Caco-2 (cell line): Measurements from ENCODE around the gene HSD17B8. TPM values are rescaled to one million over a fixed set of nuclear protein-coding genes. Genes with fewer than 3 reads are reported as not detected.

Source experiments
- Bru-seq: library from RNA; stranded (reverse); fragments of 400-500 nt; gene quantifications from one replicate; lab custom pipeline; 2021; lab: Mats Ljungman, UMichigan
- BruChase-seq, 2 experiments: library from RNA; stranded (reverse); fragments of 400-500 nt; gene quantifications; one replicate each; lab custom pipeline; 2021; lab: Mats Ljungman, UMichigan
- BruUV-seq: library from RNA; stranded (reverse); fragments of 400-500 nt; replicated peaks from 2 replicates; lab custom pipeline; 2021; lab: Mats Ljungman, UMichigan
- CTCF ChIA-PET: fragments of 300-600 bp; sonication (Branson Sonifier 250); formaldehyde crosslinking; loops from one replicate; lab custom pipeline; 2022; ENCODE audit warnings: antibody characterized with exemption; lab: Charles Lee
- POLR2A ChIA-PET: fragments of 300-600 bp; sonication (Branson Sonifier 250); formaldehyde crosslinking; loops from one replicate; lab custom pipeline; 2022; ENCODE audit warnings: antibody characterized with exemption; lab: Charles Lee
- DNase-seq, 2 experiments: peaks; one replicate each; pipeline versions ENCODE4 v3.0.0 to v3.0.0-alpha.2; 2020 to 2022
- H3K27me3 ChIP-seq: replicated peaks from 2 replicates; pipeline ENCODE4 v1.6.0; 2011; ENCODE audit warnings: low read length; ENCODE audit not compliant: control insufficient read depth, insufficient read depth
- H3K36me3 ChIP-seq: 2 replicates; pipeline ENCODE4 v1.5.1; 2011; ENCODE audit warnings: low read length; ENCODE audit not compliant: control insufficient read depth, insufficient read depth
- H3K4me1 ChIP-seq: fragments of 250-450 bp; sonication (Bioruptor Pico); 2 replicates; pipeline ENCODE4 v1.5.1; 2020; ENCODE audit warnings: mild to moderate bottlenecking
- H3K4me3 ChIP-seq: 2 replicates; pipeline ENCODE4 v1.5.1; 2011; ENCODE audit warnings: low read depth, mild to moderate bottlenecking, control low read depth, low read length
- H3K9me3 ChIP-seq: fragments of 250-450 bp; sonication (Bioruptor Pico); 2 replicates; pipeline ENCODE4 v1.5.1; 2020; ENCODE audit warnings: mild to moderate bottlenecking, moderate library complexity
- H3K27ac Mint-ChIP-seq: one replicate; pipeline ENCODE4 v1.8.0; 2022; ENCODE audit warnings: mixed read lengths; ENCODE audit not compliant: unreplicated experiment
- H3K27me3 Mint-ChIP-seq: one replicate; pipeline ENCODE4 v1.8.0; 2022; ENCODE audit warnings: mixed read lengths; ENCODE audit not compliant: insufficient read depth, unreplicated experiment
- H3K36me3 Mint-ChIP-seq: one replicate; pipeline ENCODE4 v1.8.0; 2022; ENCODE audit warnings: mild to moderate bottlenecking, mixed read lengths; ENCODE audit not compliant: insufficient read depth, unreplicated experiment
- H3K4me1 Mint-ChIP-seq: one replicate; pipeline ENCODE4 v1.8.0; 2022; ENCODE audit warnings: low read depth, mixed read lengths; ENCODE audit not compliant: unreplicated experiment
- H3K4me3 Mint-ChIP-seq: one replicate; pipeline ENCODE4 v1.8.0; 2022; ENCODE audit warnings: mild to moderate bottlenecking, moderate library complexity, mixed read lengths; ENCODE audit not compliant: unreplicated experiment
- H3K9me3 Mint-ChIP-seq: one replicate; pipeline ENCODE4 v1.8.0; 2022; ENCODE audit warnings: mixed read lengths; ENCODE audit not compliant: unreplicated experiment
- intact Hi-C: fragments of 100-400 bp; cut with micrococcal nuclease; formaldehyde crosslinking; loops from one replicate; pipeline ENCODE4 v1.10.0; 2022; ENCODE audit not compliant: unreplicated experiment
- long read RNA-seq: library from polyadenylated mRNA; stranded (forward); transcript quantifications from one replicate; pipeline ENCODE4 v2.0.0, GENCODE V29; 2022
- total RNA-seq: library from RNA; stranded (reverse); gene quantifications from 2 replicates; pipeline ENCODE4 v1.2.3, GENCODE V29; 2022
- TF ChIP-seq, protein P1 (sequence below), 2 experiments: fragments of 200-600 bp in 1 of 2; IDR thresholded peaks; 1 replicate in 1 of 2; 2 replicates in 1 of 2; pipeline versions ENCODE4 v1.5.1 to v1.8.0; 2011 to 2022; ENCODE audit warnings: antibody characterized with exemption in 1 of 2, control low read depth in 1 of 2, inconsistent platforms in 1 of 2, low read depth in 1 of 2, low read length in 1 of 2, mild to moderate bottlenecking in 1 of 2, moderate library complexity in 1 of 2; ENCODE audit not compliant: insufficient read depth in 1 of 2, severe bottlenecking in 1 of 2, unreplicated experiment in 1 of 2

Gene HSD17B8
- 10.0 and 12.5 TPM in 2 replicates for total RNA-seq
- Bru-seq, nascent RNA, result percentile 59 among the genes with signal in this experiment
- BruChase-seq, experiment 1, labeled RNA remaining after a 2-hour chase, result percentile 48 among the genes with signal in this experiment
- BruChase-seq, experiment 2, labeled RNA remaining after a 6-hour chase, result percentile 45 among the genes with signal in this experiment
- long read RNA-seq, transcript HSD17B8-203 (9 exons, 990 nt), result major isoform, 11 of 15 reads
- long read RNA-seq, partial matches to known transcripts, result 4 of 15 reads
- long read RNA-seq, other reads (novel, unspliced or antisense), result 0 of 15 reads

GRCh38 chr6:33204415-33205190 is at the start of gene HSD17B8:
HSD17B8 (plus strand) TSS chr6:33204655; CDS start chr6:33204669, 14 bp downstream.
- POLR2A ChIA-PET, result interaction anchor here (0.7 to 1.6 kb wide), 3 partner anchors 84 to 1701 kb away, joined by 3 to 16 read pairs (median 9); partner anchors contain the start of gene WDR46
- H3K27ac Mint-ChIP-seq, result peak within 1 kb of the TSS; percentile 90
- TF ChIP-seq, protein P1, sequence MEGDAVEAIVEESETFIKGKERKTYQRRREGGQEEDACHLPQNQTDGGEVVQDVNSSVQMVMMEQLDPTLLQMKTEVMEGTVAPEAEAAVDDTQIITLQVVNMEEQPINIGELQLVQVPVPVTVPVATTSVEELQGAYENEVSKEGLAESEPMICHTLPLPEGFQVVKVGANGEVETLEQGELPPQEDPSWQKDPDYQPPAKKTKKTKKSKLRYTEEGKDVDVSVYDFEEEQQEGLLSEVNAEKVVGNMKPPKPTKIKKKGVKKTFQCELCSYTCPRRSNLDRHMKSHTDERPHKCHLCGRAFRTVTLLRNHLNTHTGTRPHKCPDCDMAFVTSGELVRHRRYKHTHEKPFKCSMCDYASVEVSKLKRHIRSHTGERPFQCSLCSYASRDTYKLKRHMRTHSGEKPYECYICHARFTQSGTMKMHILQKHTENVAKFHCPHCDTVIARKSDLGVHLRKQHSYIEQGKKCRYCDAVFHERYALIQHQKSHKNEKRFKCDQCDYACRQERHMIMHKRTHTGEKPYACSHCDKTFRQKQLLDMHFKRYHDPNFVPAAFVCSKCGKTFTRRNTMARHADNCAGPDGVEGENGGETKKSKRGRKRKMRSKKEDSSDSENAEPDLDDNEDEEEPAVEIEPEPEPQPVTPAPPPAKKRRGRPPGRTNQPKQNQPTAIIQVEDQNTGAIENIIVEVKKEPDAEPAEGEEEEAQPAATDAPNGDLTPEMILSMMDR (IDR thresholded peaks at IDR 0.05; ENCODE audit: insufficient read depth in 1 of 2, low read depth in 1 of 2, low read length in 1 of 2, severe bottlenecking in 1 of 2, unreplicated experiment in 1 of 2), result no peak
- H3K4me1 Mint-ChIP-seq, result peaks cover 31% of the 10 kb centered on the region
- Histone ChIP-seq H3K4me1 (peaks cover 22% of the 10 kb centered on the region), H3K4me3 (peak within 1 kb of the TSS; percentile 69), H3K27me3 (no peaks in the 10 kb centered on the region), H3K9me3 (no peaks in the 10 kb centered on the region), H3K36me3 (peaks cover 13% of the 10 kb centered on the region)
- peak within 1 kb of the TSS; percentile 90 for H3K4me3 Mint-ChIP-seq
- no peaks in the 10 kb centered on the region for H3K9me3 Mint-ChIP-seq
- peak; percentile 93 for DNase-seq
- CTCF ChIA-PET, result interaction anchor here (1.0 to 1.6 kb wide), 3 partner anchors 44 to 271 kb away, joined by 7 to 11 read pairs (median 7); no protein-coding TSS in a partner anchor
- H3K36me3 Mint-ChIP-seq, result peaks cover 74% of the 10 kb centered on the region
- H3K27me3 Mint-ChIP-seq, result no peaks in the 10 kb centered on the region
- BruUV-seq, result no TSS peak
- intact Hi-C loops, result loop anchor here (1.0 kb wide), 1 partner anchor 44 kb away; no protein-coding TSS in a partner anchor

DNA sequence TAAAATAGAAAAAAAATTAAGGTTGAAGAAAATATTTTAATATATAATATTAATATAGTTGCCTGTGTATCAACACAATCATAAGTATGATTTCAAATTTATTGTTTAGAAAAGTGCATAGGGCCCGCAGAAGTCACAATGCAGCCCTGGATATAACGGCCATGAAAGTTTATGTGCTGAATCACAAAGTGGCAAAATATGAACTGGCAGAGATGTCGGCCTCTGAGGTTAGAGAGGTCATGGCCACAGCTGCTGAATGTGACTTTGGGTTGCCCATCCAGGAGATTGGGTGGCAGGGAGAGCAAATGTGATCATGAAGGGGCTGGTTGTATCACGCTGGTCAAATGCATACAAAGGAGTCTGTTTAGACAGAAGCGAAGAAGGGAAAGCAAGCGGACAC is 47.9 kb upstream of the HSD17B8 start:
- CTCF ChIA-PET, result interaction anchor here (0.6 kb wide), 1 partner anchor 76 kb away, joined by 3 read pairs; no protein-coding TSS in a partner anchor
- Mint-ChIP-seq H3K36me3 (no peaks in the 10 kb centered on the region), H3K4me1 (peaks cover 6% of the 10 kb centered on the region), H3K4me3 (no peak overlapping the region), H3K9me3 (peaks cover 11% of the 10 kb centered on the region), H3K27ac (no peak overlapping the region), H3K27me3 (no peaks in the 10 kb centered on the region)
- peaks cover 3% of the 10 kb centered on the region for H3K9me3 ChIP-seq
- TF ChIP-seq, protein P1 (IDR thresholded peaks at IDR 0.05; ENCODE audit: insufficient read depth in 1 of 2, low read depth in 1 of 2, low read length in 1 of 2, severe bottlenecking in 1 of 2, unreplicated experiment in 1 of 2), result no peak
- no peaks in the 10 kb centered on the region for H3K36me3 ChIP-seq
- H3K4me1 ChIP-seq, result no peaks in the 10 kb centered on the region
- H3K27me3 ChIP-seq, result no peaks in the 10 kb centered on the region; the same call in 1 of the 2 replicates
- intact Hi-C loops, result no loop called here
- POLR2A ChIA-PET, result interaction anchor here (0.6 kb wide), 1 partner anchor 262 kb away, joined by 3 read pairs; no protein-coding TSS in a partner anchor
- no peak overlapping the region for H3K4me3 ChIP-seq
- BruUV-seq, result no TSS peak
- no peak for DNase-seq

DNA sequence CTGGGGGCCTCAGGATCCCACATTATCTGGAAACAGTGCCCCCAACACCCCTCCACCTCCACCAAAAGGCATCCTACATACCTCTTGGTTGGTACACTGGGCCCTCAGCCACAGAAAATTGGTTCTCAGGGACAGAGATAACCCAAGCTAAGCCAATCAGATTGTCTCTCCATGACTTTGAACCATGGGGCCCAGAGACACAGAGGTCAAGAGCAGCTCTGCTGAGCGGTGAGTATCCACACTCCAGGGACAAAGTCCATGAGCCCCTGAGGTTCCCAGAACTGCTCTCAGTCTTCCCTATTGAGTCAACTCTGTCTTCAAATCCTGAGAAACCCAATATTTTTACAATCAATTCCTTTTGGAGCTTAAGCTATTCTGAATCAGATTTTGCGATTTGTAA is 47.5 kb upstream of the HSD17B8 start:
- no peak overlapping the region for H3K4me3 ChIP-seq
- no TSS peak for BruUV-seq
- peaks cover 10% of the 10 kb centered on the region for H3K4me1 Mint-ChIP-seq
- DNase-seq, result no peak
- POLR2A ChIA-PET, result interaction anchor here (0.6 kb wide), 1 partner anchor 263 kb away, joined by 3 read pairs; no protein-coding TSS in a partner anchor
- intact Hi-C loops, result no loop called here
- peaks cover 7% of the 10 kb centered on the region for H3K9me3 Mint-ChIP-seq
- no peaks in the 10 kb centered on the region for H3K4me1 ChIP-seq
- no peaks in the 10 kb centered on the region for H3K36me3 Mint-ChIP-seq
- H3K27me3 ChIP-seq, result no peaks in the 10 kb centered on the region; the same call in 1 of the 2 replicates
- no peaks in the 10 kb centered on the region for H3K27me3 Mint-ChIP-seq
- CTCF ChIA-PET, result interaction anchor here (0.6 kb wide), 1 partner anchor 75 kb away, joined by 3 read pairs; no protein-coding TSS in a partner anchor
- H3K9me3 ChIP-seq, result no peaks in the 10 kb centered on the region; the same call in 1 of the 2 replicates
- H3K27ac Mint-ChIP-seq, result no peak overlapping the region
- H3K4me3 Mint-ChIP-seq, result no peak overlapping the region
- no peaks in the 10 kb centered on the region for H3K36me3 ChIP-seq
- TF ChIP-seq, protein P1 (IDR thresholded peaks at IDR 0.05; ENCODE audit: insufficient read depth in 1 of 2, low read depth in 1 of 2, low read length in 1 of 2, severe bottlenecking in 1 of 2, unreplicated experiment in 1 of 2), result no peak
